ENCODE measurements around the gene PSORS1C1.

Gene PSORS1C1

GRCh38 chr6:31110825-31111582, 3.6 kb upstream of the PSORS1C1 start:
- no peaks in the 10 kb centered on the region for H3K36me3 ChIP-seq (ENCODE audit: insufficient read depth, low read length)
- no peak overlapping the region for H3K4me3 ChIP-seq (ENCODE audit: low read length)
- H3K9me3 ChIP-seq (ENCODE audit: low read length): no peaks in the 10 kb centered on the region
- no peak overlapping the region for H2AFZ ChIP-seq (ENCODE audit: low read depth, low read length)
- H3K27me3 ChIP-seq (ENCODE audit: insufficient read depth, low read length): peaks cover 23% of the 10 kb centered on the region
- H3K4me1 ChIP-seq (ENCODE audit: insufficient read depth, low read length): no peaks in the 10 kb centered on the region

- H2AFZ ChIP-seq (ENCODE audit: low read depth, low read length): no peak overlapping the region
- no peaks in the 10 kb centered on the region for H3K4me1 ChIP-seq (ENCODE audit: insufficient read depth, low read length)
- no peak overlapping the region for H3K4me3 ChIP-seq (ENCODE audit: low read length)
- peaks cover 23% of the 10 kb centered on the region for H3K27me3 ChIP-seq (ENCODE audit: insufficient read depth, low read length)
- no peaks in the 10 kb centered on the region for H3K36me3 ChIP-seq (ENCODE audit: insufficient read depth, low read length)
- H3K9me3 ChIP-seq (ENCODE audit: low read length): no peaks in the 10 kb centered on the region
Measured at GRCh38 chr6:31111712-31112111, 2.9 kb upstream of the PSORS1C1 start.

- H3K36me3 ChIP-seq (ENCODE audit: insufficient read depth, low read length): no peaks in the 10 kb centered on the region
- H3K9me3 ChIP-seq (ENCODE audit: low read length): no peaks in the 10 kb centered on the region
- H3K4me1 ChIP-seq (ENCODE audit: insufficient read depth, low read length): no peaks in the 10 kb centered on the region
- H2AFZ ChIP-seq (ENCODE audit: low read depth, low read length): no peak within 1 kb of the TSS
- H3K27me3 ChIP-seq (ENCODE audit: insufficient read depth, low read length): peaks cover 24% of the 10 kb centered on the region
- H3K4me3 ChIP-seq (ENCODE audit: low read length): no peak within 1 kb of the TSS
Measured at GRCh38 chr6:31112478-31112877, 2.1 kb upstream of the PSORS1C1 start, which contains the start of gene C6orf15. Gene C6orf15 (minus strand): TSS chr6:31112575. CDS start chr6:31112555, 20 bp downstream.

- H3K36me3 ChIP-seq (ENCODE audit: insufficient read depth, low read length): no peaks in the 10 kb centered on the region
- no peaks in the 10 kb centered on the region for H3K9me3 ChIP-seq (ENCODE audit: low read length)
- peaks cover 29% of the 10 kb centered on the region for H3K27me3 ChIP-seq (ENCODE audit: insufficient read depth, low read length)
- no peaks in the 10 kb centered on the region for H3K4me1 ChIP-seq (ENCODE audit: insufficient read depth, low read length)
- no peak overlapping the region for H3K4me3 ChIP-seq (ENCODE audit: low read length)
- H2AFZ ChIP-seq (ENCODE audit: low read depth, low read length): no peak overlapping the region
Measured at GRCh38 chr6:31113861-31114540, 599 bp upstream of the PSORS1C1 start.

GRCh38 chr6:31114970-31115849, 610 bp downstream of the PSORS1C1 start:
- H3K4me3 ChIP-seq (ENCODE audit: low read length): no peak overlapping the region

GRCh38 chr6:31115941-31116560, 1.5 kb downstream of the PSORS1C1 start:
- Histone ChIP-seq H2AFZ (ENCODE audit: low read depth, low read length) (no peak overlapping the region), H3K27me3 (ENCODE audit: insufficient read depth, low read length) (peaks cover 21% of the 10 kb centered on the region), H3K4me3 (ENCODE audit: low read length) (no peak overlapping the region), H3K4me1 (ENCODE audit: insufficient read depth, low read length) (no peaks in the 10 kb centered on the region), H3K36me3 (ENCODE audit: insufficient read depth, low read length) (no peaks in the 10 kb centered on the region), H3K9me3 (ENCODE audit: low read length) (no peaks in the 10 kb centered on the region)

More at GRCh38 chr6:31114970-31115849, 610 bp downstream of the PSORS1C1 start:
- Histone ChIP-seq H3K27me3 (ENCODE audit: insufficient read depth, low read length) (peaks cover 29% of the 10 kb centered on the region), H3K4me1 (ENCODE audit: insufficient read depth, low read length) (no peaks in the 10 kb centered on the region), H3K36me3 (ENCODE audit: insufficient read depth, low read length) (no peaks in the 10 kb centered on the region), H3K9me3 (ENCODE audit: low read length) (no peaks in the 10 kb centered on the region), H2AFZ (ENCODE audit: low read depth, low read length) (no peak overlapping the region)

- Histone ChIP-seq H3K9me3 (ENCODE audit: low read length) (no peaks in the 10 kb centered on the region), H3K27me3 (ENCODE audit: insufficient read depth, low read length) (peaks cover 21% of the 10 kb centered on the region), H2AFZ (ENCODE audit: low read depth, low read length) (no peak overlapping the region), H3K4me1 (ENCODE audit: insufficient read depth, low read length) (no peaks in the 10 kb centered on the region), H3K36me3 (ENCODE audit: insufficient read depth, low read length) (no peaks in the 10 kb centered on the region), H3K4me3 (ENCODE audit: low read length) (no peak overlapping the region)
Measured at GRCh38 chr6:31116661-31117385, 2.2 kb downstream of the PSORS1C1 start.

- H2AFZ ChIP-seq (ENCODE audit: low read depth, low read length): no peak overlapping the region
- H3K4me3 ChIP-seq (ENCODE audit: low read length): no peak overlapping the region
- H3K27me3 ChIP-seq (ENCODE audit: insufficient read depth, low read length): peaks cover 20% of the 10 kb centered on the region
- no peaks in the 10 kb centered on the region for H3K36me3 ChIP-seq (ENCODE audit: insufficient read depth, low read length)
- no peaks in the 10 kb centered on the region for H3K4me1 ChIP-seq (ENCODE audit: insufficient read depth, low read length)
- no peaks in the 10 kb centered on the region for H3K9me3 ChIP-seq (ENCODE audit: low read length)
Measured at GRCh38 chr6:31118178-31118577, 3.6 kb downstream of the PSORS1C1 start.

GRCh38 chr6:31120151-31120915, 5.7 kb downstream of the PSORS1C1 start, which contains the start of gene CDSN:
Gene CDSN (minus strand): TSS chr6:31120446. CDS start chr6:31120419, 27 bp downstream.
- Histone ChIP-seq H2AFZ (ENCODE audit: low read depth, low read length) (no peak within 1 kb of the TSS), H3K4me1 (ENCODE audit: insufficient read depth, low read length) (no peaks in the 10 kb centered on the region), H3K36me3 (ENCODE audit: insufficient read depth, low read length) (no peaks in the 10 kb centered on the region), H3K9me3 (ENCODE audit: low read length) (no peaks in the 10 kb centered on the region), H3K4me3 (ENCODE audit: low read length) (no peak within 1 kb of the TSS), H3K27me3 (ENCODE audit: insufficient read depth, low read length) (peaks cover 15% of the 10 kb centered on the region)

- H3K4me1 ChIP-seq (ENCODE audit: insufficient read depth, low read length): no peaks in the 10 kb centered on the region
- no peaks in the 10 kb centered on the region for H3K36me3 ChIP-seq (ENCODE audit: insufficient read depth, low read length)
- peaks cover 19% of the 10 kb centered on the region for H3K27me3 ChIP-seq (ENCODE audit: insufficient read depth, low read length)
- H3K4me3 ChIP-seq (ENCODE audit: low read length): no peak overlapping the region
- no peak overlapping the region for H2AFZ ChIP-seq (ENCODE audit: low read depth, low read length)
- H3K9me3 ChIP-seq (ENCODE audit: low read length): no peaks in the 10 kb centered on the region
Measured at GRCh38 chr6:31121131-31121790, 6.7 kb downstream of the PSORS1C1 start.

All from neuron (in vitro differentiated cells).